NOMO-1 treated with dmso at 0.1 percent for 144 hours (cell line): ENCODE results near the gene WDFY4.
A peak's percentile ranks its signal among the peaks of the same experiment; 100 is the strongest.

Source experiments
- DNase-seq: peaks from one replicate; lab custom pipeline; 2025; ENCODE audit not compliant: unreplicated experiment; lab: John Stamatoyannopoulos, UW

Gene WDFY4

GRCh38 chr10:48788554-48788953 is 103.9 kb downstream of the WDFY4 start:
- no peak for DNase-seq

DNA sequence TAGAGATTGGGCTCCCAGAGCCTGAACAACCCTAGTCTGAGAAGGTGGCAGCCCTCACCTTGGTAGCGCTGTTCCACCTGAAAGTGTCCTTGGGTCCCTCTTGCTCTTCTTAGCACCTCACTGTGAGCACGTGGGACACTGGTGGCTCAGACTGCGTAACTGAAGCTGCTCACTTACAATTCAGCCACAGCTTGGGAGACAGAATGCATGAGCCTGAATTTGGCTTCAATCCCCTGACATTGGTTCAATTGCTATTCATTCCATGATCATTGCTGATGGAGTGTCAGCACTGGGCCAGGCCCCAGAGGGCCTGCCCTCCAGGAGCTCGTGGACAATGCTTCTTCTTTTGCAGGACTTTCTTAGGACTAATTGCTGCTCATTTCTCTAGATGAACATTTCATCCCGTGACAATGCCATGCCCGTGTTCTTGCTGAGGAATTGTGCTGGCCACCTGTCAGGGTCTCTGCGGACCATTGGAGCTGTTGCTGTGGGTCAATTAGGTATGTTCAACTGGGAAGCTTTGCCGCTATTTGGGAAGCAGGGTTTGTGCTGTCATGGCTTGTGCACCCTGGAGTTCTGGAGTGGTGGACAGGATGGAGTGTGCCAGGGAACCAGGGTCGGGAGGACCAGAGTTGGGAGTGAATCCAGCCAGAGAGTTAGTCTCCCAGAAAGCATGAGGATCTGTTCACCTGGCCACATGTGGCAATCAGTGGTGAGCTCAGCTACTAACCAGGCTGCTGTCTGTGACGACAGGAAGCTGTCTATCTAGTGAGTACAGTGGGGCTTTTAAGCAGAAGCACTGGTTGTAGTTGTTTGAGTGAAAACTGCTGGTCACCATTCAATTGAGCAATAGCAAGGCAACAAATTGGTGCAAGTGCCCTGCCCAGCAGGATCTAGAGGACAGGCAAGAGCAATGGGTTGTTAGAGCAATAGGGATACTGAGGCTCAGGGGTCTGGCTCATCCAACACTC is 105.1 kb downstream of the WDFY4 start:
- DNase-seq, result no peak

- no peak for DNase-seq
Observed at GRCh38 chr10:48790457-48791044, 105.9 kb downstream of the WDFY4 start.

GRCh38 chr10:48791267-48791928 is 106.7 kb downstream of the WDFY4 start:
- DNase-seq, result no peak

DNA sequence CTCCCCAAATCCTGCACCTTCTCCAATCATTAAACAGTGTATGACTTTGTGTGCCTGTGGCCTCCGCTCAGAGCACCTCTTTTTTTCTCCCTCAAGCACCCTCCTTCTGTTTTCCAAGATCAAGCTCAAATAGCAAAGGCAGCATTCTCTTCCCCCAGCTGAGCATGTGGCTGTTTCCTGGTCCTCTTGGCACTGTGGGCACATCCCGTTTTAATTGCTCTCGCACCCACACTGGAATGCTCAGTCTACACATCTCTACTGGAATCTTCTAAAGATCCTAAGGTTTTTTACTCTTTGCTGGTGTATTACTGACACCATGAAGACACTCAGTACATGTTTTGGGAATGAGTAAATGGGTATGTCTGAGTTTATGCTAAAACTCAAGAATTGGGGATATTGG is 107.4 kb downstream of the WDFY4 start:
- DNase-seq, result no peak

GRCh38 chr10:48792687-48793096 is 108.0 kb downstream of the WDFY4 start:
- no peak for DNase-seq

DNA sequence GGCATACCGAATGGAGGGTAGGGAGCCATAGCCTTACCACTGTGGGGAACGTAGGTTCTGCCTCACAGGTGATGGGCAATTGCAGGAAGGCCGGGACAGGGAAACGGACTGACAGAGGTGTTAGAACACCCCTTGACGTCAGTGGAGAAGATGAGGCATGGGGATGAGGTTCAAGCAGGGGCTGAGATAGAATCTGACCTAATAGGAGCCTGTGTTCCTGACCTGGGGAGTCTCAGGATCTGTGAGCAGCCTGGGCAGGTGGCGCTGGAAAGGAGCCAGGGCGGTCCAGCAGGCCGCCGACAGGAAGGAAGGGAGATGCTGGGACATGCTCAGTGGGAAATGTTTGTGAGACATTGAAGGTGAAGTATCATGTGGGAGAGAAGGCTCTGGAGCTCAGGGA is 109.4 kb downstream of the WDFY4 start:
- DNase-seq, result no peak

DNA sequence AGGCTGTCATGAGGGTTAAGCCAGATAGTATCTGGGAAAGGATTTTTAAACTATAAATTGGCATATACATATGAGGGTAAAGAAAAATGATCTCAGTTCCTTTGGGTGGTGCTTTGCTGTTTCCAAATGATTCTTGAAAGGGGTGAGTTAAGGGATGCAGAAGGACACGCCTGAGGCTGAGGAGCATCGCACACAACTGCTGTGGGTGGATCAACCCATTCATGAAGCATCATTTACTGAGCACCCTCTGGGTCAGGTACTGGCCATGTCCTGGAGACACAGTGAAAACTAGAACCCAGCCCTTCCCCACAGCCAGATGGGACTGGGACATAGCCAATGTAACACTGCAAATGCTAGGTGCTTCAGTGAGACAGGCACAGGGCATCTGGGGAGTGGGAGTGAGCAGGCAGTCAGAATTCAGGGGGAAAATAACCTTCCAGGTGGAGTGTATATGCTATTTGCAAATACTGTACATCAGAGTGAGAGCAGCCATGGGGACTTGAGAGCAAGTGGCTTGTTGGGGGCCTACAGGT is 112.1 kb downstream of the WDFY4 start:
- no peak for DNase-seq

GRCh38 chr10:48797830-48798229 is 113.2 kb downstream of the WDFY4 start:
- no peak for DNase-seq

GRCh38 chr10:48798481-48799254 is 114.0 kb downstream of the WDFY4 start:
- no peak for DNase-seq

GRCh38 chr10:48799341-48800006 is 114.8 kb downstream of the WDFY4 start:
- no peak for DNase-seq

GRCh38 chr10:48800007-48800675 is 115.5 kb downstream of the WDFY4 start:
- peak; percentile 85 for DNase-seq

DNA sequence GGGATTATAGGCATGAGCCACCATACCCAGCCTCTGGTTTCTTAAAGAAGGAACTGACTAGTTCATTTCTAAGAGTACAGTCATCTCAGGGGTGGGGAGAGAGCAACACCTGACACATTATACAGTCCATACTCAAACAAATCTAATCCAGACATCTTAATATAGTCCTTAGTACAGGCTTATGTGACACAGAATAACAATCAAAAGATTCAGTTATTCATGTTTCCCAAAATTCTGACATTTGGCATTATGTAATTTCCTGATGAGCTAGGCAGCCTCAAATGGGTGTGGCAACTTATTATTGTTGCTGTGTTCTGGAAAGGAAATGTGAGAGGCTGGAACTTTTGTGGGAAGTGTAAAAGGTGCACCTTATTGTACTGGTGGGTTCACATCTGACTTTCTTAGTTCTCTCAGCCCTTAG is 116.3 kb downstream of the WDFY4 start:
- DNase-seq, result no peak

GRCh38 chr10:48802611-48803071 is 118.0 kb downstream of the WDFY4 start:
- DNase-seq, result no peak

DNA sequence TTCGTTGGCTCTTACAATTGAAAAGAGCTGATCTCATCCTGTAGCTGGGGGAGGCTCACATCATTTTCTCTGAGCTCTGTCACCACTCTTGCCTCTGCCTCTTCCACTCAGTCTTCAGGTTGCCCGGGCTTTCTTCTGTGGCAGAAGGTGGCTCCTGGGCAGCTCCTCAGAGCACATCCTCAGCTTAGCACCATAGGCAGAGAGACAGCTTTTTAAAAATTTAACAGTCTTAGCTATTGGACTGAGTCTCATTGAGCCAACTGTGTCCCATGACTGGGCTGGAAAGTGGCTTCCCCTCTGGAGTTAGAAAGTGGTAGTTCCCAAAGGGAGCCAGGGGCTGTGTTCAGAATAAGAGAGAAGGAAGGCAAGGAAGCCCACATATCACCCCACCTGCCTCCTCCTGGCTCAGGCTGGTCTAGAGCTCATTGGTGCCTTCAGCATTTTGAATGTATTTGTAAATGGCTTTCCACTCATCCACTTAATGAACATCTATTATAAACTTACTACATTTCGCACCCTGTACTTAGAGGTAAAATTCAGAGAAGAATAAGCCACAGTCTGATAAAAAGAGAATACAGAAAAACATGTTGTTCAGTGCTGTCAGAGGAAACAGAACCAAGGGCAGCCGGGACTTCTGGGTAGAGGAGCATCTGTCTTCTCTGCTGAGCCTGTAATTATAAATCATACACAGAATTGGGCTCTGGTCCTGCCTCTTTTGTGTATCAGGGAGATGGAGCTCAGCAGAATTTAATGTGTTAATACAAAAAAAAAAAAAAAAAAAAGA is 119.3 kb downstream of the WDFY4 start:
- DNase-seq, result no peak

- DNase-seq, result no peak
Observed at GRCh38 chr10:48804740-48805182, 120.1 kb downstream of the WDFY4 start.

DNA sequence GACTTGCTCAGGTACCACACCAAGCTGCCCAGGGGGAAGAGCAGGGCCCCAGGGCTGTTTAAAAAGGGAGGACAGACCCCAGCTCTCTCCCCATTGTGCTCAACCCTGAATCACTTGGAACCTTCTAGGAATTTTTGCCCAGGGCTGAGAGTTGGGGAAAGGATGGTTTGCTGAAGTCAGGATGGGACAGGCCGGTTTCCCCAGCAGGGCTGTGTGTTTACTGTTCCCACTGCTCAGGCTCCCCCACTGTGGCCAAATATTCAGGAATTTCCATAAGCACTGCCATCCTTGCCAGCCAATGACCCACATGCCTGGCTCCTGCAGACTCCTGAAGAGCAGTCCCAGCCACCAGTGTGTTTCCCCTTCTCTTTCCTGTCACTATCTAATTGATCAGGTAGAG is 120.7 kb downstream of the WDFY4 start:
- no peak for DNase-seq

DNA sequence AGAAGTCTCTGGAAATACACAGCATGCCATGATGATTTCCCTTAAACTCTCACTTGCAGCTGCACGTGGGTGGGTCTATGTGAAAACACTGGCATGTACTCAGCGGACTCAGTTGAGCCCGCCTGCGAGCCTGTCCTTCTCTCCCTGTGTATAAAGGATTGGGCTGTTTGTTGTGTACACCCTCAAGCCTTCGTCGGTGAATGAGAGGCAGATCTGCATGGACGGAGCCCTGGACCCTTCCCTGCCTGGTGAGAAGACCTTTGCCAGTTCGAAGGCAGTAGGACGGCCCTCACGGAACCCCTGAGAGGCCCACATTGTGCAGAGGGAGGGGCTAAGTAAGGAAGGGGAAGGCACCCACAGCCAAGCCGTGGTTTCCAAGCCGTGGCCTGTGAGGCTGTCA is 121.2 kb downstream of the WDFY4 start:
- DNase-seq, result no peak

- no peak for DNase-seq
Observed at GRCh38 chr10:48806342-48806741, 121.7 kb downstream of the WDFY4 start.
